Activated naive CD8-positive, alpha-beta T cell treated with anti-CD3 and anti-CD28 coated beads, Interleukin-2, amount 50 U/mL, for 24 hours (primary cell): ENCODE data around the gene MPP2.
"Not testable (repeated sequence)": the region's sequence is repeated elsewhere in the genome, so short reads cannot be mapped to it uniquely, and the experiment has no call there.

ENCODE experiments used
- ATAC-seq: fragments of 150-1000 bp; cut with Tn5 transposase; one replicate; pipeline ENCODE4 v1.10.0; 2021
- DNase-seq: peaks from one replicate; pipeline ENCODE4 v3.0.0; 2021
- H3K27ac Mint-ChIP-seq: one replicate; pipeline ENCODE4 v1.8.0; 2021; ENCODE audit warnings: mild to moderate bottlenecking, mixed read lengths
- H3K27me3 Mint-ChIP-seq: one replicate; pipeline ENCODE4 v1.8.0; 2021; ENCODE audit warnings: mixed read lengths
- H3K36me3 Mint-ChIP-seq: one replicate; pipeline ENCODE4 v1.8.0; 2021; ENCODE audit warnings: low read depth, mixed read lengths
- H3K4me1 Mint-ChIP-seq: one replicate; pipeline ENCODE4 v1.8.0; 2021; ENCODE audit warnings: mixed read lengths
- H3K4me3 Mint-ChIP-seq: one replicate; pipeline ENCODE4 v1.8.0; 2021; ENCODE audit warnings: mild to moderate bottlenecking, moderate library complexity, mixed read lengths
- H3K9me3 Mint-ChIP-seq: one replicate; pipeline ENCODE4 v1.8.0; 2021; ENCODE audit warnings: mixed read lengths

The MPP2 gene

DNA sequence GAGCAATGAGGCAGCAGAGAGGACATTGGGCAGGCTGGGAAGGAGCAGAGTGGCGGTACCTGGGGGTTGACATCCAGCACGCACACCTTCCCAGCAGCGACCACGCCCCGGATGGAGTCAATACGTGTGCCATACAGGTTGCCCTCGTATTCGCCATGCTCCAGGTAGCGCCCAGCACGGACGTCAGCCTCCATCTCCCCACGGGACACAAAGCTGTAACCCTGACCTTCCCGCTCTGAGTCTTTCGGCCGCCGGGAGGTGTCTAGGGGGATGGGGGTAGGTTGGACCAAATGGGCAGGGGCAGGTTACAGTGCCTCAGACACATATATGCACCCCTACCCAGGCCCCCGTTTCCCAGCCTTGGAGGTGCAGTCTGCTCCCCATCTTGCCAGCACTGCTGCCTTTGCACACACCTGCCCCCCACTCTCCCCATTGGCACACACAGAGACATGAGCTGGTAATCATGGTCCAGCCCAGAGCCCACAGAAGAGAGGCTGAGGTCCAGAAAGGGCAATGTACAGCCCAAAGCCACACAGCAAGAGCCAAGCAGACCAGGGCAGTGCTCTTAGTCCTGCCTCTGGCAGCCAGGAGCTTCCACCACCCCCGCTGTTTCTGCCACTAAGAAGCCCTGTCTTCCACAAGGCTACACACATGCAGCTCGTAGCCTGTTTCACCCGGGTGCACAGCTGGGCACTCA, 27.5 kb downstream of the MPP2 start:
- H3K27me3 Mint-ChIP-seq = no peaks in the 10 kb centered on the region
- DNase-seq (no peak), ATAC-seq (no peak)
- no peak overlapping the region for H3K27ac Mint-ChIP-seq
- no peak overlapping the region for H3K4me3 Mint-ChIP-seq
- H3K9me3 Mint-ChIP-seq = no peaks in the 10 kb centered on the region
- no peaks in the 10 kb centered on the region for H3K36me3 Mint-ChIP-seq
- no peaks in the 10 kb centered on the region for H3K4me1 Mint-ChIP-seq

GRCh38 chr17:43878260-43879175, 28.8 kb downstream of the MPP2 start:
- no peak overlapping the region for H3K27ac Mint-ChIP-seq
- H3K4me3 Mint-ChIP-seq = no peak overlapping the region
- H3K4me1 Mint-ChIP-seq = no peaks in the 10 kb centered on the region
- no peaks in the 10 kb centered on the region for H3K9me3 Mint-ChIP-seq
- no peaks in the 10 kb centered on the region for H3K27me3 Mint-ChIP-seq
- peak; percentile 80 for DNase-seq
- peak; percentile 77 for ATAC-seq
- no peaks in the 10 kb centered on the region for H3K36me3 Mint-ChIP-seq

DNA sequence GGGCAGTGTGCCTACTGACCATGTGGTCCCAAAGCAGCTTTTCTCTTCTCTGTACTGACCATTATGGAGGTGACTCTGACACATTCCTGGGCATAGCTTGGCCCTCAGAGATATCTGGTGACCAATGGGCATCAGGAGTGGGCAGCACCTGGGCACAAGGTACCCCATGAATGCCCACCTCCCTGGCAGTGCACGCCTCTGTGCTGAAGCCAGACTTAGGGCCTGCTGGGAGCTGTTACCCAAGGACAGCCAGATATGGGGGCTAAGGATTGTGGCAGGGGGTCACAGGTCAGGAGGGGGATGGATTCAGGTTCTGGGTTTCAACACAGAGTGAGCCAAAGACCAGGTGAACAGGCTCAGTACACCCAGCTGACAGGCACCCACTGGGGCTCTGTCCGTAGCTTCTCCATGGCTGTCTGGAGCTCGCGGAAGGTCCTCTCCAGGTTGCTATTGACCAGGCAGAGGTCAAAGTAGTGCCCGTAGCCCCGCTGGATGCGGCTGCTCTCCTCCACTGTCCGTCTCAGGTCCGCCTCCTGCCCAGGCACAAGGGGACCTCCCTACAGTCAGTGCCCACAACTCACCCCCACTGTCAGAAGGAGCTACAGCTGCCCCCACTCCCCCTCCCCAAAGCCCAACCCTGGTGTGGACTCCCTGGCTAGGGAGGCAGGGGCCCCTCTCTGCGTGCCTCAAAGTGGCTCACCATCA, 29.7 kb downstream of the MPP2 start:
- H3K4me3 Mint-ChIP-seq = no peak overlapping the region
- no peaks in the 10 kb centered on the region for H3K27me3 Mint-ChIP-seq
- ATAC-seq = no peak
- no peaks in the 10 kb centered on the region for H3K36me3 Mint-ChIP-seq
- H3K4me1 Mint-ChIP-seq = no peaks in the 10 kb centered on the region
- H3K9me3 Mint-ChIP-seq = no peaks in the 10 kb centered on the region
- no peak for DNase-seq
- H3K27ac Mint-ChIP-seq = no peak overlapping the region

DNA sequence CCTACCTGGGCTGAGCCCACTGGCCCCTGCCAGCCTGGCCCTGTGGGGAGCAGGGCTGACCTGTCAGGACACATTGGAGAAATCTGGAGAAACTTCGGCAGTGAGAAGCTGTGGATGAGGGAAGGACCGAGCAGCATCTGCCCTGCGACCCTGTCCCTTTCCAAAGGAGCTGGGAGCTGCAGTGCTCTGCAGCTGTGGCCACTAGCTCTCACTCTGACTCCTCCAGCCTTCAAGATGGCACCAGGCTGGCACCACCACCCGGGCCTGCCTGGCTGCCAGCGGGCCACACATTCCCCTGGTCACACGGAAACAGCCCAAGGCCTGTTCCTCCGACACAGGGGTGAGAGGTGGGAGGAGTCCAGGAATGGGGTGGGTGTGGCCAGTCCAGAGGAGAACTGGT, 30.3 kb downstream of the MPP2 start:
- H3K36me3 Mint-ChIP-seq = no peaks in the 10 kb centered on the region

GRCh38 chr17:43875476-43876147, 31.7 kb downstream of the MPP2 start:
- no peak overlapping the region for H3K4me3 Mint-ChIP-seq
- H3K27ac Mint-ChIP-seq = no peak overlapping the region
- no peaks in the 10 kb centered on the region for H3K36me3 Mint-ChIP-seq
- H3K9me3 Mint-ChIP-seq = no peaks in the 10 kb centered on the region
- no peaks in the 10 kb centered on the region for H3K4me1 Mint-ChIP-seq
- peak; percentile 29 for ATAC-seq
- no peak for DNase-seq
- H3K27me3 Mint-ChIP-seq = peaks cover 3% of the 10 kb centered on the region

More for the DNA sequence above, 30.3 kb downstream of the MPP2 start:
- Mint-ChIP-seq H3K4me1 (no peaks in the 10 kb centered on the region), H3K27me3 (no peaks in the 10 kb centered on the region), H3K9me3 (no peaks in the 10 kb centered on the region), H3K4me3 (no peak overlapping the region), H3K27ac (no peak overlapping the region)
- DNase-seq = no peak
- no peak for ATAC-seq

DNA sequence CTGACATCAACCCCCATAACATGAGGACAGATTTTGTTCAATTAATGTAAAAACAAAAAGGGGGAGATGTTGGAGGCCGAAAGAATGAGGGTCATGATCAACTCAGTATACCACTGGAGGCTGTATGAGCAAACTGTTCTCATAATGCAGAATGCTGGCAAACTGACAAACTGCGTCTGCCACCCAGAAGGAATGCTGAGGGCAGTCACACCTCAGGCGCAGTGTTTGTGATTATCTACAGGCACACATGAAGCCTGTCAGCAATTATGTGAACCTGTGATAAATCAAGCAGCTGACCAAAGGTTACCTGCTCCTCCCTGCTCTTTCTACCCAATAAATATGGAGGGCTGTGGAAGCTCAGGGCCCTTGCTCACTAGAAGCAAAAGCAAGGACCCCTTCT, 33.0 kb downstream of the MPP2 start:
- H3K4me1 Mint-ChIP-seq = no peaks in the 10 kb centered on the region
- H3K36me3 Mint-ChIP-seq = no peaks in the 10 kb centered on the region
- no peaks in the 10 kb centered on the region for H3K9me3 Mint-ChIP-seq
- no peak for DNase-seq
- no peak overlapping the region for H3K4me3 Mint-ChIP-seq
- peaks cover 6% of the 10 kb centered on the region for H3K27me3 Mint-ChIP-seq
- no peak for ATAC-seq
- no peak overlapping the region for H3K27ac Mint-ChIP-seq

DNA sequence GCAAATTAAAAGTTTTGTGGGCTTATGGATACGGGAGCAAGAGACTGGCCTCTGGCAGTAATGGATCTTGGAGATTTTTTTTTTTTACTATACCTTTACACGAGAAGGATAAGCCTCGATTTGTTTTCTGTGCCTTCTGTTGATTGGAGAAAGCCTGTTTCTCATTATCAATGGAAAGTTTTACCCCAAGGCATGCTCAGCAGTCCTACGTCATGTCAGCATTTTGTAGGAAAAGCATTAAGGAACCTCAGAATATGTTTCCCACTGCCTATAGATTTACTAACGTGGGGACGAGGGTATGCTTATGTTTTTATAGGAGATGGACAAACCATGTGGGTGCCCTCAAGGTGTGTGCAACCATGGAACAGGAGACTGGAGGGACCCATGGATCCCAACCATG, 33.5 kb downstream of the MPP2 start:
- Mint-ChIP-seq H3K36me3 (no peaks in the 10 kb centered on the region), H3K4me1 (no peaks in the 10 kb centered on the region), H3K27me3 (peaks cover 6% of the 10 kb centered on the region), H3K9me3 (no peaks in the 10 kb centered on the region), H3K27ac (no peak overlapping the region), H3K4me3 (no peak overlapping the region)
- ATAC-seq = no peak
- DNase-seq = no peak

DNA sequence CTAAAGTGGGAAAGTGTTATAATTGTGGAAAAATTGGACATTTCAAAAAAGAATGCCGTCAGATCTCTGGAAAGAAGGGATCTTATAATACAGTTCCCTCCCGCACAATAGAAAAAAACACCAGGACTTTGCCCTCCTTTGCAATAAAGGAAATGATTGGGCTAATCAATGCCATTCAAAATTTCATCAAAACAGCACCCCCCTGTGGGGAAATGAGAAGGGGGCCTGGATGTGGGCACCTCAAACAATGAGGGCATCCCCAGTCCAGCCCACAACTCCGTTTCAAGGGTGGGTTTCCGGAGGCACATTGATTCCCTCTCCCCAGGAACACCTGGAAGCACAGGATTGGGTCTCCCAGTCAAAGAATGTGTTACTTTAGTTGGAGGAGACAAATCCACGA, 34.2 kb downstream of the MPP2 start:
- H3K36me3 Mint-ChIP-seq = no peaks in the 10 kb centered on the region
- H3K27ac Mint-ChIP-seq = no peak overlapping the region
- H3K4me1 Mint-ChIP-seq = no peaks in the 10 kb centered on the region
- no peaks in the 10 kb centered on the region for H3K9me3 Mint-ChIP-seq
- H3K27me3 Mint-ChIP-seq = peaks cover 8% of the 10 kb centered on the region
- no peak overlapping the region for H3K4me3 Mint-ChIP-seq
- no peak for ATAC-seq
- DNase-seq = no peak

DNA sequence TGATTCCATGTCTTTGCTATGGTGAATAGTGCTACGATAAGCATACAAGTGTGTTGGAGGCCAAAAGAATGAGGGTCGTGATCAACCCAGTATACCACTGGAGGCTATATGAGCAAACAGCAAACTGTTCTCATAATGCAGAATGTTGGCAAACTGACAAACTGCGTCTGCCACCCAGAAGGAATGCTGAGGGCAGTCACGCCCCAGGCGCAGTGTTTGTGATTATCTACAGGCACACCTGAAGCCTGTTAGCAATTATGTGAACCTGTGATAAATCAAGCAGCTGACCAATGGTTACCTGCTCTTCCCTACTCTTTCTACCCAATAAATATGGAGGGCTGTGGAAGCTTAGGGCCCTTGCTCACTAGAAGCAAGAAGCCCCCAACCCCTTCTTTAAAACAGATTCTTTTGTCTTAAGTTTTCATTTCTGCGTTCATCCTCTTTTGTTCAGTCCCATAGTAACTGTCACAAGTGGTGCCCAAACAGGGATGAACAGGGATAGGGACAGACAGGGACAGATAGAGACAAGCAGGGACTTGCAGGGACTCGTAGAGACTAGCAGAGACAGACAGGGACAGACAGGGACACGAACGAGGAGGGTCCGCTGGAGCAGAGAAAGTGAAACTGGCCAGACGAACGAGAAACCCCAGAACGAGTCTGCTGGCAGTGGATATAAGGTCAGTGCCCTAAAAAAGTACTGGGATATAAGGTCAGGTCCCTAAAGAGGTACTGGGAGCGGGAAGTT, 35.2 kb downstream of the MPP2 start:
- H3K4me3 Mint-ChIP-seq = no peak overlapping the region
- no peaks in the 10 kb centered on the region for H3K9me3 Mint-ChIP-seq
- H3K36me3 Mint-ChIP-seq = no peaks in the 10 kb centered on the region
- H3K27ac Mint-ChIP-seq = no peak overlapping the region
- peaks cover 11% of the 10 kb centered on the region for H3K27me3 Mint-ChIP-seq
- ATAC-seq (no peak), DNase-seq (no peak)
- H3K4me1 Mint-ChIP-seq = no peaks in the 10 kb centered on the region

- H3K27ac Mint-ChIP-seq, H3K4me3 Mint-ChIP-seq, H3K4me1 Mint-ChIP-seq, DNase-seq, ATAC-seq, H3K9me3 Mint-ChIP-seq, H3K36me3 Mint-ChIP-seq: not testable (repeated sequence)
- peaks cover 11% of the 10 kb centered on the region for H3K27me3 Mint-ChIP-seq
Measured at GRCh38 chr17:43869031-43869430, 38.3 kb downstream of the MPP2 start.

DNA sequence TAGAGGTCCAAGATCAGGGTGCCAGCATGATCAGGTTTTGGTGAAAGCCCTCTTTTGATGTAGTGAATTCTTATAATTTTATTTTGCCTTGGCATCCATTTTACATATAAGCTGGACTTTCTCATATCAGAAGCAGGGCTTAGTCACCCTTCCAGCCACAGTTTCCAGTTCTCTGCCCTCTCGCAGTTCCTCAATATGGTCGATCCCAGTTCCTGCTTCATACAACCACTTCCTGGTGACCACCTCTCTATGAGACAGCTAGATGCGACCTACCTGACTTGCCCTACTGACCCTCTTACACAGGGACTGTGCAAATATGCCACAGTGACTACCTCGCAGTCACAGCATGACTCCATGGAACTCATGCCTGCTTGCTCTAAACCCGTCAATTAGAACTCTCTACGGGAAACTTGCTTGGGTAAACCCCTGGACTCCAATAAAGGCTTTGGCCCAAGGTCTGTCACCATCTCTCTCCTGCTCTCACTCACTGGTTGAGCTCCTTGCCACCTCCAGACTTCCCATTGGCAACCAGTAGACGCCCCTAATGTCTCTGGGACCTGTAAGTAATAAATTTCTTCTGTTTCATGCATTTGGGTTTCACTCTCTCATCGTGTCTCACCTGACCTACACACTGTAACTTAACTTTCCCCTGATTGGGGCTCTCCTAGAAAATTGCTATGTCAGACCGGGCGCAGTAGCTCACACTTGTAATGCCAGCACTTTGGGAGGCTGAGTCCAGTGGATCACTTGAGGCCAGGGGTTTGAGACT, 38.9 kb downstream of the MPP2 start:
- Mint-ChIP-seq H3K4me1 (no peaks in the 10 kb centered on the region), H3K27me3 (peaks cover 12% of the 10 kb centered on the region), H3K4me3 (no peak overlapping the region), H3K9me3 (no peaks in the 10 kb centered on the region), H3K27ac (no peak overlapping the region), H3K36me3 (no peaks in the 10 kb centered on the region)
- no peak for DNase-seq
- ATAC-seq = no peak

- no peak overlapping the region for H3K4me3 Mint-ChIP-seq
- no peaks in the 10 kb centered on the region for H3K9me3 Mint-ChIP-seq
- no peaks in the 10 kb centered on the region for H3K36me3 Mint-ChIP-seq
- H3K27me3 Mint-ChIP-seq = peaks cover 8% of the 10 kb centered on the region
- no peaks in the 10 kb centered on the region for H3K4me1 Mint-ChIP-seq
- DNase-seq (no peak), ATAC-seq (no peak)
- no peak overlapping the region for H3K27ac Mint-ChIP-seq
Measured at GRCh38 chr17:43864161-43864984, 43.0 kb downstream of the MPP2 start.

GRCh38 chr17:43861960-43862359, 45.4 kb downstream of the MPP2 start:
- no peak for DNase-seq
- no peak overlapping the region for H3K27ac Mint-ChIP-seq
- no peaks in the 10 kb centered on the region for H3K9me3 Mint-ChIP-seq
- peaks cover 3% of the 10 kb centered on the region for H3K27me3 Mint-ChIP-seq
- H3K36me3 Mint-ChIP-seq = no peaks in the 10 kb centered on the region
- no peaks in the 10 kb centered on the region for H3K4me1 Mint-ChIP-seq
- no peak overlapping the region for H3K4me3 Mint-ChIP-seq
- ATAC-seq = no peak
